Measurements from ENCODE around the gene LIMD2. TPM values are rescaled to one million over a fixed set of nuclear protein-coding genes. Genes with fewer than 3 reads are reported as not detected.

Gene LIMD2
- total and polyA plus RNA-seq, 2 donors (not counting 1 experiment from before 2014, with no cell fraction given), result 2.9 to 3.1 TPM

DNA sequence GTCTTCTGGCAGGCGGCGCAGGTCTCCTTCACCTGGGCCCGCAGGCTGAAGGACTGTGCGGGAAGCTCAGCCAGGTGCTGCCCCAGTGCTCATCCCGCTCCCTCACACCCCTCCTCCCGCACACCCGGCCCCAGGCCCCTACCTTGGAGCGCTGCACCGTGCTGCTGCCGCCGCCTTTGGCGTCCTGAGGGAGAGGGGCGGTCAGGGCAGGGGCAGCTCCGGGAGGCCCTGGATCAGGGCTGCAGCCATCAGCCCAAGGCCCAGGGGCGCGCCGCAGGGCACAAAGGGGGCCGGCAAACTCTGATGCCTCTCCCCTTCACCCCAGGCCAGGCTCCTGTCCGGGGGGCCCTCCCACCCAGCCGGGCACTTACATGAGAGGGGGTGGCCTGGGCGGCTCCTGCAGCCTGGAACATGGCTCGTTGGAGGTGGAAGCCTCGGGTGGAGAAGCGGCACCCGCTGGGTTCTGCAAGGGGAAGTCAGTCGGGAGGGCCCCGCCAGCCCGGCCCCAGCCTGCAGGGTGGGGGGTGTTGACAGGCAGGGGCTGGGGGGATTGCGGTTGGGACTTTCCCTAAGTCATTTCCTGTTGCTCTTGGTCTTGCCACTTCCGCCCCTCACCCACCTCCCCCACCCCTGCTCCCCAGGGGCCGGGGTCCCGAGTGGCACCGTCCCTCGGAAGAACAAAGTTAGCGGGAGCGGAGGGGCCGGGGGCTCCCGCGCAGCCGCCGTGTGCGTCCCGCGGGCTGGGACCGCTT lies 863 bp downstream of the LIMD2 start:
- TF ChIP-seq, protein P1, sequence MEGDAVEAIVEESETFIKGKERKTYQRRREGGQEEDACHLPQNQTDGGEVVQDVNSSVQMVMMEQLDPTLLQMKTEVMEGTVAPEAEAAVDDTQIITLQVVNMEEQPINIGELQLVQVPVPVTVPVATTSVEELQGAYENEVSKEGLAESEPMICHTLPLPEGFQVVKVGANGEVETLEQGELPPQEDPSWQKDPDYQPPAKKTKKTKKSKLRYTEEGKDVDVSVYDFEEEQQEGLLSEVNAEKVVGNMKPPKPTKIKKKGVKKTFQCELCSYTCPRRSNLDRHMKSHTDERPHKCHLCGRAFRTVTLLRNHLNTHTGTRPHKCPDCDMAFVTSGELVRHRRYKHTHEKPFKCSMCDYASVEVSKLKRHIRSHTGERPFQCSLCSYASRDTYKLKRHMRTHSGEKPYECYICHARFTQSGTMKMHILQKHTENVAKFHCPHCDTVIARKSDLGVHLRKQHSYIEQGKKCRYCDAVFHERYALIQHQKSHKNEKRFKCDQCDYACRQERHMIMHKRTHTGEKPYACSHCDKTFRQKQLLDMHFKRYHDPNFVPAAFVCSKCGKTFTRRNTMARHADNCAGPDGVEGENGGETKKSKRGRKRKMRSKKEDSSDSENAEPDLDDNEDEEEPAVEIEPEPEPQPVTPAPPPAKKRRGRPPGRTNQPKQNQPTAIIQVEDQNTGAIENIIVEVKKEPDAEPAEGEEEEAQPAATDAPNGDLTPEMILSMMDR (conservative IDR thresholded peaks at IDR 0.05 in 1 of 2, IDR thresholded peaks at IDR 0.05 in 1 of 2; ENCODE audit: low read depth in 1 of 2, low read length in 2 of 2), result no peak
- no peak for TF ChIP-seq EZH2 (IDR thresholded peaks at IDR 0.05; ENCODE audit: low read length, missing control alignments)
- H4K20me1 ChIP-seq (ENCODE audit: control insufficient read depth, extremely low read depth, insufficient read depth, low read length), result no peaks in the 10 kb centered on the region
- peak overlapping the region; percentile 13 for H3K4me2 ChIP-seq (ENCODE audit: extremely low read depth, insufficient read depth, low read length)
- peak overlapping the region in 2 of 4 experiments; percentile 27 to 47 for H3K4me3 ChIP-seq (replicated peaks in 1 of 4; ENCODE audit: control extremely low read depth in 1 of 4, insufficient read depth in 1 of 4, low read depth in 3 of 4, low read length in 4 of 4)
- H3K9me3 ChIP-seq (ENCODE audit: control insufficient read depth, insufficient read depth, low read depth, low read length), result no peaks in the 10 kb centered on the region
- DNase-seq (ENCODE audit: low read depth in 2 of 2), result peak; percentile 27 to 47
- H3K27me3 ChIP-seq (ENCODE audit: control insufficient read depth, insufficient read depth, low read length), result no peaks in the 10 kb centered on the region
- no peak overlapping the region for H2AFZ ChIP-seq (ENCODE audit: low read length)
- H3K9ac ChIP-seq (ENCODE audit: insufficient read depth, low read length), result no peak overlapping the region
- no peaks in the 10 kb centered on the region for H3K79me2 ChIP-seq (ENCODE audit: control insufficient read depth, insufficient read depth, low read length)
- no peaks in the 10 kb centered on the region for H3K4me1 ChIP-seq (ENCODE audit: control insufficient read depth, extremely low read depth, insufficient read depth, low read length)
- no peak overlapping the region for H3K27ac ChIP-seq (ENCODE audit: insufficient read depth, low read length)
- H3K36me3 ChIP-seq (ENCODE audit: control insufficient read depth, insufficient read depth, low read length), result peaks cover 3% of the 10 kb centered on the region

GRCh38 chr17:63698381-63698885 lies 1.5 kb downstream of the LIMD2 start:
- no peak overlapping the region for H3K27ac ChIP-seq (ENCODE audit: insufficient read depth, low read length)
- H3K79me2 ChIP-seq (ENCODE audit: control insufficient read depth, insufficient read depth, low read length), result no peaks in the 10 kb centered on the region
- no peaks in the 10 kb centered on the region for H4K20me1 ChIP-seq (ENCODE audit: control insufficient read depth, extremely low read depth, insufficient read depth, low read length)
- H3K4me1 ChIP-seq (ENCODE audit: control insufficient read depth, extremely low read depth, insufficient read depth, low read length), result no peaks in the 10 kb centered on the region
- no peak for TF ChIP-seq EZH2 (IDR thresholded peaks at IDR 0.05; ENCODE audit: low read length, missing control alignments)
- TF ChIP-seq, protein P1 (conservative IDR thresholded peaks at IDR 0.05 in 1 of 2, IDR thresholded peaks at IDR 0.05 in 1 of 2; ENCODE audit: low read depth in 1 of 2, low read length in 2 of 2), result no peak
- H3K36me3 ChIP-seq (ENCODE audit: control insufficient read depth, insufficient read depth, low read length), result peaks cover 2% of the 10 kb centered on the region
- no peaks in the 10 kb centered on the region for H3K27me3 ChIP-seq (ENCODE audit: control insufficient read depth, insufficient read depth, low read length)
- no peak overlapping the region for H2AFZ ChIP-seq (ENCODE audit: low read length)
- no peak overlapping the region for H3K4me2 ChIP-seq (ENCODE audit: extremely low read depth, insufficient read depth, low read length)
- no peak for DNase-seq (ENCODE audit: low read depth in 2 of 2)
- H3K9me3 ChIP-seq (ENCODE audit: control insufficient read depth, insufficient read depth, low read depth, low read length), result no peaks in the 10 kb centered on the region
- no peak overlapping the region for H3K4me3 ChIP-seq (replicated peaks in 1 of 4; ENCODE audit: control extremely low read depth in 1 of 4, insufficient read depth in 1 of 4, low read depth in 3 of 4, low read length in 4 of 4)
- no peak overlapping the region for H3K9ac ChIP-seq (ENCODE audit: insufficient read depth, low read length)

GRCh38 chr17:63697341-63698286 lies 2.3 kb downstream of the LIMD2 start:
- no peaks in the 10 kb centered on the region for H3K4me1 ChIP-seq (ENCODE audit: control insufficient read depth, extremely low read depth, insufficient read depth, low read length)
- H3K27ac ChIP-seq (ENCODE audit: insufficient read depth, low read length), result no peak overlapping the region
- H3K36me3 ChIP-seq (ENCODE audit: control insufficient read depth, insufficient read depth, low read length), result peaks cover 3% of the 10 kb centered on the region
- no peaks in the 10 kb centered on the region for H4K20me1 ChIP-seq (ENCODE audit: control insufficient read depth, extremely low read depth, insufficient read depth, low read length)
- no peaks in the 10 kb centered on the region for H3K27me3 ChIP-seq (ENCODE audit: control insufficient read depth, insufficient read depth, low read length)
- no peaks in the 10 kb centered on the region for H3K9me3 ChIP-seq (ENCODE audit: control insufficient read depth, insufficient read depth, low read depth, low read length)
- no peak for DNase-seq (ENCODE audit: low read depth in 2 of 2)
- H3K9ac ChIP-seq (ENCODE audit: insufficient read depth, low read length), result no peak overlapping the region
- no peak overlapping the region for H2AFZ ChIP-seq (ENCODE audit: low read length)
- no peaks in the 10 kb centered on the region for H3K79me2 ChIP-seq (ENCODE audit: control insufficient read depth, insufficient read depth, low read length)
- no peak overlapping the region for H3K4me2 ChIP-seq (ENCODE audit: extremely low read depth, insufficient read depth, low read length)
- no peak overlapping the region for H3K4me3 ChIP-seq (replicated peaks in 1 of 4; ENCODE audit: control extremely low read depth in 1 of 4, insufficient read depth in 1 of 4, low read depth in 3 of 4, low read length in 4 of 4)
- TF ChIP-seq, protein P1 (conservative IDR thresholded peaks at IDR 0.05 in 1 of 2, IDR thresholded peaks at IDR 0.05 in 1 of 2; ENCODE audit: low read depth in 1 of 2, low read length in 2 of 2), result peak in 1 of 2 donors; percentile 41
- TF ChIP-seq EZH2 (IDR thresholded peaks at IDR 0.05; ENCODE audit: low read length, missing control alignments), result no peak

Data from fibroblast of lung (primary cell).